ENCODE measurements around the gene CYP17A1. TPM values are rescaled to one million over a fixed set of nuclear protein-coding genes. Genes with fewer than 3 reads are reported as not detected.

The CYP17A1 gene
- polyA plus RNA-seq, 1 donor from 2014 or later, result not detected

DNA sequence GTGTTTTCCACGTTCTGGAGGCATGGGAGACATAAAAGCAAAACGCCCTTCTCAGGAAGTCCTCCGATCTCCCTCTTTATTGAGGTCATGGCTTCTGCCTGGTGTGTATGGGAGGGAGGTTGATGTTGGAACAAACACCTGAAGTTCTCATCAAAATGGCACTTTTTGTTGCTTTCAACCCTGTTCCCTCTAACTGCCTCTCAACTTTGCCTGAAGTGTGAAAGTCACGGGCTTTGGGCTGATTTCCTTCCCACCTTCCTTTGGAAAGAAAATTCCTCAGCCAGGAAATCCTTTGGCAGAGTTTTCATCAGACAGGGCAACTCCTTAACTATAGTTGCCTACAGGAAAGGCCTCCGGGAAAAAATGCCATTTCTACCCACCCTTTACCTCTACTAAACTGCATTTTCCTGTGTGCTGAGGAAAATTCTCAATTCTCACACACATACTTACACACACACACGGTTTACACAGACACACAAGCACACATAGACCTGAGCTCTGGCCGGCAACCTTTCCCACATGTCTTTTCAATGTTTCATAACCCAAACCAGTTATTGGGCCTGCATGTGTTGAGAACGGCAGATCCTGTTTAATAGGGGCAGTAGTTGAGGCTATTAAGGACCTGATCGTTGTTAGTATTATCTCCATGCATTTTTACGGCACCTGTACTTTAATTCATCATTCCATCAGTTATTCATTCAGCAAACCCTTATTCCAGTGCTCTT is 36.4 kb downstream of the CYP17A1 start:
- Histone ChIP-seq H4K20me1 (ENCODE audit: insufficient read depth) (no peaks in the 10 kb centered on the region), H3K79me2 (replicated peaks; ENCODE audit: insufficient read depth, low read length) (no peaks in the 10 kb centered on the region), H3K27ac (ENCODE audit: low read length) (no peak overlapping the region), H3K9ac (ENCODE audit: low read length) (no peak overlapping the region), H2AFZ (ENCODE audit: low read depth, low read length) (no peak overlapping the region), H3K9me3 (ENCODE audit: low read length) (no peaks in the 10 kb centered on the region), H3K4me2 (ENCODE audit: low read length) (no peak overlapping the region), H3K27me3 (ENCODE audit: insufficient read depth, low read depth, low read length) (no peaks in the 10 kb centered on the region), H3K4me3 (ENCODE audit: low read length) (no peak overlapping the region), H3K36me3 (ENCODE audit: insufficient read depth, low read length) (peaks cover 4% of the 10 kb centered on the region), H3F3A (ENCODE audit: insufficient read depth, low read length, poor library complexity, severe bottlenecking) (no peaks in the 10 kb centered on the region), H3K9me2 (ENCODE audit: insufficient read depth, low read length) (no peaks in the 10 kb centered on the region)
- TF ChIP-seq EP300 (conservative IDR thresholded peaks at IDR 0.05; ENCODE audit: poor library complexity, severe bottlenecking), result no peak

DNA sequence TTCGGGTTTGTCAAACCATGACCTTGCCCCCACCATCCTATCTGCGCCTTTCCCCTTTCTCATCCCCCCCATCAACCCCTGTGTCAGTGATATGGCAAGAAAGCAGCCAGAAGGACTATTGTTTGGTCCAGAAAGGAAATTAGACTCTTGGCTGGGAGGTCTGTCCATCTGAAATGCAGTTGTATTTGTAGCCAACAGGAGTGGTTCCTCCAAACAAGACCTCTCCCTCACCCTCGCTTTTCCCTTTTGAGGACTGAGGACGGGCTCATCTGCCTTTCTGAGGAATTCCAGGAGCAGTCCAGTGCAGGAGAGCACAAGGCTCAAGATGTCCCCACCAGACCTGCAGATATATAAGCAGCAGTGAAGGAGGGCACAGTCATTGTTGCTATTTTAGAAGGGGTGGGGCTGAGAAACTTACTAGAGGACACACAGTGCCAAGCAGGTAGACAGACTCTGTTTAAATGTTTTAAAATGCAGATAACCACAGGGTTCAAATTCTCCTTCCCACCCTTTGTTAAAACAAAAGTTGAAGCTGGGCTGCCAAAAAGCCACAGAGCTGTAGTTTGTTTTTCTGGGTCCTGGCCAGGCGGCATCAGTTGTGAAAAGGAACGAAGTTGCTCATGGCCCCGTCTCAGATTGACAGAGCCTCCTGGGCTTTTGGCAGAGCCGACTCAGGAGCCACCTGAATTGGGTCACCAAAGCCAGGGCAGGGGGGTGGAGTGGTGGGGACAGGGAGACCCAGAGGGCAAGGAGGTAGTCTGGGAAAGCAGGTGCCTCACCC is 37.3 kb downstream of the CYP17A1 start:
- H3F3A ChIP-seq (ENCODE audit: insufficient read depth, low read length, poor library complexity, severe bottlenecking), result no peaks in the 10 kb centered on the region
- no peak overlapping the region for H3K4me3 ChIP-seq (ENCODE audit: low read length)
- no peak overlapping the region for H2AFZ ChIP-seq (ENCODE audit: low read depth, low read length)
- H3K4me2 ChIP-seq (ENCODE audit: low read length), result no peak overlapping the region
- no peak overlapping the region for H3K27ac ChIP-seq (ENCODE audit: low read length)
- H3K36me3 ChIP-seq (ENCODE audit: insufficient read depth, low read length), result peaks cover 4% of the 10 kb centered on the region
- no peaks in the 10 kb centered on the region for H3K9me3 ChIP-seq (ENCODE audit: low read length)
- no peak overlapping the region for H3K9ac ChIP-seq (ENCODE audit: low read length)
- H3K79me2 ChIP-seq (replicated peaks; ENCODE audit: insufficient read depth, low read length), result no peaks in the 10 kb centered on the region
- no peaks in the 10 kb centered on the region for H3K9me2 ChIP-seq (ENCODE audit: insufficient read depth, low read length)
- TF ChIP-seq TAF1 (IDR thresholded peaks at IDR 0.05; ENCODE audit: low read depth) (no peak), POLR2AphosphoS5 (IDR thresholded peaks at IDR 0.05) (no peak), EZH2 (IDR thresholded peaks at IDR 0.05; ENCODE audit: borderline replicate concordance, insufficient read depth, low read length, poor library complexity, severe bottlenecking) (no peak), MXI1 (conservative IDR thresholded peaks at IDR 0.05; ENCODE audit: poor library complexity, severe bottlenecking) (no peak), RAD21 (conservative IDR thresholded peaks at IDR 0.05) (no peak), SMC3 (conservative IDR thresholded peaks at IDR 0.05; ENCODE audit: poor library complexity) (no peak), EP300 (conservative IDR thresholded peaks at IDR 0.05; ENCODE audit: poor library complexity, severe bottlenecking) (no peak)
- TF ChIP-seq, protein P1, sequence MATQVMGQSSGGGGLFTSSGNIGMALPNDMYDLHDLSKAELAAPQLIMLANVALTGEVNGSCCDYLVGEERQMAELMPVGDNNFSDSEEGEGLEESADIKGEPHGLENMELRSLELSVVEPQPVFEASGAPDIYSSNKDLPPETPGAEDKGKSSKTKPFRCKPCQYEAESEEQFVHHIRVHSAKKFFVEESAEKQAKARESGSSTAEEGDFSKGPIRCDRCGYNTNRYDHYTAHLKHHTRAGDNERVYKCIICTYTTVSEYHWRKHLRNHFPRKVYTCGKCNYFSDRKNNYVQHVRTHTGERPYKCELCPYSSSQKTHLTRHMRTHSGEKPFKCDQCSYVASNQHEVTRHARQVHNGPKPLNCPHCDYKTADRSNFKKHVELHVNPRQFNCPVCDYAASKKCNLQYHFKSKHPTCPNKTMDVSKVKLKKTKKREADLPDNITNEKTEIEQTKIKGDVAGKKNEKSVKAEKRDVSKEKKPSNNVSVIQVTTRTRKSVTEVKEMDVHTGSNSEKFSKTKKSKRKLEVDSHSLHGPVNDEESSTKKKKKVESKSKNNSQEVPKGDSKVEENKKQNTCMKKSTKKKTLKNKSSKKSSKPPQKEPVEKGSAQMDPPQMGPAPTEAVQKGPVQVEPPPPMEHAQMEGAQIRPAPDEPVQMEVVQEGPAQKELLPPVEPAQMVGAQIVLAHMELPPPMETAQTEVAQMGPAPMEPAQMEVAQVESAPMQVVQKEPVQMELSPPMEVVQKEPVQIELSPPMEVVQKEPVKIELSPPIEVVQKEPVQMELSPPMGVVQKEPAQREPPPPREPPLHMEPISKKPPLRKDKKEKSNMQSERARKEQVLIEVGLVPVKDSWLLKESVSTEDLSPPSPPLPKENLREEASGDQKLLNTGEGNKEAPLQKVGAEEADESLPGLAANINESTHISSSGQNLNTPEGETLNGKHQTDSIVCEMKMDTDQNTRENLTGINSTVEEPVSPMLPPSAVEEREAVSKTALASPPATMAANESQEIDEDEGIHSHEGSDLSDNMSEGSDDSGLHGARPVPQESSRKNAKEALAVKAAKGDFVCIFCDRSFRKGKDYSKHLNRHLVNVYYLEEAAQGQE (IDR thresholded peaks at IDR 0.05; ENCODE audit: borderline replicate concordance), result no peak
- TF ChIP-seq, protein P2, sequence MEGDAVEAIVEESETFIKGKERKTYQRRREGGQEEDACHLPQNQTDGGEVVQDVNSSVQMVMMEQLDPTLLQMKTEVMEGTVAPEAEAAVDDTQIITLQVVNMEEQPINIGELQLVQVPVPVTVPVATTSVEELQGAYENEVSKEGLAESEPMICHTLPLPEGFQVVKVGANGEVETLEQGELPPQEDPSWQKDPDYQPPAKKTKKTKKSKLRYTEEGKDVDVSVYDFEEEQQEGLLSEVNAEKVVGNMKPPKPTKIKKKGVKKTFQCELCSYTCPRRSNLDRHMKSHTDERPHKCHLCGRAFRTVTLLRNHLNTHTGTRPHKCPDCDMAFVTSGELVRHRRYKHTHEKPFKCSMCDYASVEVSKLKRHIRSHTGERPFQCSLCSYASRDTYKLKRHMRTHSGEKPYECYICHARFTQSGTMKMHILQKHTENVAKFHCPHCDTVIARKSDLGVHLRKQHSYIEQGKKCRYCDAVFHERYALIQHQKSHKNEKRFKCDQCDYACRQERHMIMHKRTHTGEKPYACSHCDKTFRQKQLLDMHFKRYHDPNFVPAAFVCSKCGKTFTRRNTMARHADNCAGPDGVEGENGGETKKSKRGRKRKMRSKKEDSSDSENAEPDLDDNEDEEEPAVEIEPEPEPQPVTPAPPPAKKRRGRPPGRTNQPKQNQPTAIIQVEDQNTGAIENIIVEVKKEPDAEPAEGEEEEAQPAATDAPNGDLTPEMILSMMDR (IDR thresholded peaks at IDR 0.05; ENCODE audit: poor library complexity, severe bottlenecking), result no peak
- H3K27me3 ChIP-seq (ENCODE audit: insufficient read depth, low read depth, low read length), result no peaks in the 10 kb centered on the region
- H4K20me1 ChIP-seq (ENCODE audit: insufficient read depth), result no peaks in the 10 kb centered on the region

Measured in neural cell (in vitro differentiated cells).